GM21717 (cell line): ENCODE results near the gene RAB40C.

ENCODE experiments used
- ATAC-seq: cut with Tn5 transposase; IDR thresholded peaks from one replicate; pipeline ENCODE4 v1.9.1; 2021; ENCODE audit warnings: mild to moderate bottlenecking, moderate library complexity; ENCODE audit not compliant: unreplicated experiment

The RAB40C gene

DNA sequence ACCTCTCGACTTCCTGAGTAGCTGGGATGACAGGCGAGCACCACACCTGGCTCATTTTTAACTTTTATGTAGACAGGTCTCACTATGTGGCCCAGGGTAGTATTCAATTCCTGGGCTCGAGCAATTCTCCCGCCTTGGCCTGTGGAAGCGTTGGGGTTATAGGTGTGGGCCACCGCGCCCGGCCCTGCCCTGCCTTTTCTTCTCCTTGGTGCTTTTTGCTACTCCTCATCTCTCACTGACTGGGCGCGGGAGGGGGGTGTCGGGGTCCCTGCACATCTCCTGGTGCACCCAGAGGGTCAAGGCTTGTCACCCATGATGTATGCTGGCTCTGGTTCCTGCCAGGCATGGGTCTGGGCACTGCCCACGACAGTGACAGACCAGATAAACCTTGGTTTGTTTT, 54.7 kb downstream of the RAB40C start:
- ATAC-seq, result no peak

DNA sequence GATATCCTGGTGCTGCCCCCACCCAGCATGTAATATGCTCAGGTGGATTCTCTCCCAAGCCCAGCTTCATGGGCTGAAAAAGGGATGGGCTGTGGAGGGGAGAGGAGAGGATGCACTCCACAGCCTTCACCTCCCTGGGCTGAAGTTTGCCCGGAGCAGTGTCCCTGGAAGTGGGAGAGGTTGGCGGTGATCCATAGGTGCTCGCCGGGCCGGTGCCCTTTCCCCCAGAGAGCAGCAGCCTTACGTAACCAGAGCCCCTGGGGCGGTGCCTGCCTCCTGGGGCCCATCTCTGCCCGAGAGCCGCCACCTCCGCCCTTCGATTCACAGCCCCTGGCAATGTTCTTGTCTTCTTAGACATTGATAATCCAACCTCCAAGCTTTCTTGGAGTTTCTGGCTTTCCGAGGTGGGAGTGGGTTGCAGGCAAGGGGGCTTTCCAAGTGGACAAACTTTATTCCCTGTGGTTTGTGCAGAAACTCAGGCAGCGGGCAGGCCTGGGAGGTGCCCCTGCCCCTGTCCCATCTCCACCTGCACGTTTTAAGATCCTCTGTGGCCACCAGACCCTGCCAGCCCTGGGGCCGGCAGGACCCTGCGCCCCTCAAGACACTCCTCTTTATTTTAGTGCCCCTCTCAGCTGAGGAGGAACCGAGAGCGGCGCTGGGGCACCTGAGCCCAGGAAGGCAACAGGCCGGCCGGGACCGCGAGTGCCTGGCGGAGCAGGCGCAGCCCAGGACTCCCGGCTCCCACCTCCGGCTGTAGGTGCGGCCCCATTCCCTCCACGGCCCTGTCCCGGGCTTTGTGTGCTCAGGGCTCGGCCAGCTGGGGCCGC, 56.2 kb downstream of the RAB40C start:
- no peak for ATAC-seq

DNA sequence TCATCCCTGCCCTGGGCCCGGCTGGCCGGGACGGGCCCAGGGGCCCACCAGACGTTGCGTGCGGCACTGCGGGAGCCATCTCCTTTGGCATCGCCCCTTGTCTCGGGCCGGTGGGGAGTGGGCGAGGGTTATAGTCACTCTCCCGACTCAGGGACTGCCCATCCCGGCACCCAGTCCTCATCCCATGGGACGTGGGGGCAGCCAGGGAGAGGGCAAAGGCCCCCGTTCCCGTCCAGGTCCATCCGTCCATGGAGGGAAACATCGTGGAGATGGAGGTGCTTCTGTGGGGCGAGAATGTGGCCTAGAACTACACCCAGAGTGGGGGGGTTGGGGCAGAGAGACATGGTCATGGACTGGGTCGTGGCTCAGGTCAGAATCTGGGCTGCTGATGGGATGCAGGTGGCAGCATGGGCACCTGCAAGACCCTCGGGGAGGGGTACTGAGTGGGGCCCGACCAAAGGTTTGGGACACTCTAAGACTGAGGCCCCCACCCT, 56.9 kb downstream of the RAB40C start:
- no peak for ATAC-seq

DNA sequence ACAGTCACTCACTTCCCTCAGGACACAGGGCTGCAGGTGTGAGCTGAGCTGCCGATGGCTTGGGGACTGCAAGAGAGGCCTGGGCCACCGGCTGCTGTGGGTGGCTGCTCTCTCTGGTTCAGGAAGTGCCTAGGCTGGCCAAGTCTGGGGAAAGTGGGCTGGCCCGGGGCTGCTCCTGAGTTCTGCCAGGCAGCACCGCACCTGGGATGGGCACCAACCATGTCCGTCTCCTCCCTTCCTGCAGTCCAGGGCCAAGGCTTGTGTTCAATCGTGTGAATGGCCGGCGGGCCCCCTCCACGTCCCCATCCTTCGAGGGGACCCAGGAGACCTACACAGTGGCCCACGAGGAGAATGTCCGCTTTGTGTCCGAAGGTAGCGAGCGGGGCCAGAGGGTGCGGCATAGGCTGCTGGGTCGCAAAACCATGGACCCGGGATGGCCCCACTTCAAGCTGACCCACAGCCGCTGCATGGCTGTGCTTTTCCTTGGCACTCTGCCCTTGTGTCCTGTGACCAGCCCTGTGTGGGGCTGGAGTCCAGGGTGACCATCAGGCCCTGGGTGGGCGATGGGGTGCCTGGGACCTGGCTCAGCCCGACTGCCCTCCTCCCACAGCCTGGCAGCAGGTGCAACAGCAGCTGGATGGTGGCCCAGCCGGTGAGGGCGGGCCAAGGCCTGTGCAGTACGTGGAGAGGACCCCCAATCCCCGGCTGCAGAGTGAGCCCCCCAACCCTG, 57.5 kb downstream of the RAB40C start:
- ATAC-seq, result no peak

DNA sequence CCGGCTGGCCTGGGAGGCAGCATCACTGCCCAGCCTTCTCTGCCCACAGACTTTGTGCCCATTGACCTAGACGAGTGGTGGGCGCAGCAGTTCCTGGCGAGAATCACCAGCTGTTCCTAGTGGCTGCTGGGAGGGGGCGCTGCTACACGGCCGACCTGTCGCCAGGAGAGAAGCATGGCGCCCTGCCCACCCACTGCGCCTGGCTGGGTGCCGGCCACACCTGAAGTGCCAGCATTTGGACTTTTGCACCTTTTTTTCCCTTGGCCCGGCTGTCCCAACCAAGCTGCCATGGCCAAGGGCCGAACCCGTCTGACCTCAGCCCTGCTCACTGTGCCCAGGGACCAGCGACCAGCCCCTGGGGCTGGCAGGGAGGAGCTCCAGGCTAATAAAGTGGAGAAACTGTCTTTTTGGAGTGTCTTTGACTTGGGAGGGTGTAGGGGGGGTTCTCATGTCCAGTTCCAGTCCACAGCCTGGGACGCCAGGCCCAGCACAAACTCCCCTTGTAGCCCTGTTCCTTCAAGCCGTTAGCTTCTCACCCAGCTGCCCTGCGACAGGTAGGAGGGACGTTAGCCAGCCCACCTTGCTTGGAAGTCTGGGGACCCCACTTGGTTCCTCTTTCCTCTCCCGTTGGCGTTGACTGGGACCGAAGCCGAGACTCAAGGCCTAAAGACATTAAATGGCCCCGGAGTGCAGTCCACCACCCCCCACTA, 58.4 kb downstream of the RAB40C start:
- no peak for ATAC-seq

DNA sequence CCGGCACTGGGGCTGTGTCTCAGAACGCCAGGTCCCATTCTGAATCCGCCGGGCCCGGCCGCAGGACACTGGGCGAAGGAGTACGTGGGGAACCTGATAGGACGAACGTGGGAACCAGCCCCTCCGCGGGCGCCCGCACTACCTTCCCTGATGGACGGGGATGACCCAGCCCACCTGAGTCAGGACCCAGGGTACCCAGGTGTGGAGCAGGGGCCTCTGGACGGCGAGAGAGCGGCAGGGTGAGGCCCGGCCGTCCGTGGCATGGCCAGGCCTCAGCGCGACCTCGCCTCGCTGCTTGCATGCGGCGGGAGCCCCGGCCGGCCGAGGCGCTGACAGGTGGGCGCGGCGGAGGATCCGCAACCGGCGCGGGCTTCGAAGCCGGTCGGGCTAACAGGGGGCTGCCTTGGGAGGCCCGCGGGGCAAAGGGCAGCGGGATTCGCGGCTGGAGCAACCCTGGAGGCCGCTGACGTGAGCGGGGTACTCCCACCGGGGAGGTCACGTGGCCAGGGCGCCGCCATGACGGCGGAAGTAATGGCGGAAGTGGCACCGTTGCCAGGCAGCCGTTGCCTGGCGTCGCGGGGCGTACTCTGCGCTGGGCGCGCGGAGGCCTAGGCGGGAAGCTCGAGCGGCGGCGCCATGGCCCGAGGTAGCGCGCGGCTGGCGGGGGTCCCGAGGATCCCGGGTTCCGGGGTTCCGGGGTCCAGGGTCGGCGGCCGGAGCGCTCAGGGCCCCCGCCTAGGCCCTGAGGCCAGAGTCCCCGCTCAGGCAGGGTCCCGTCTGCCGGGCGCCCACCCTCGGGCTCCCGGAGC, 59.1 kb downstream of the RAB40C start, which contains the start of gene WDR90:
Gene WDR90 (plus strand): TSS at position 585 of the 809 bp plus-strand sequence. CDS start 52 bp downstream, at position 637.
- ATAC-seq, result peak; percentile 51

DNA sequence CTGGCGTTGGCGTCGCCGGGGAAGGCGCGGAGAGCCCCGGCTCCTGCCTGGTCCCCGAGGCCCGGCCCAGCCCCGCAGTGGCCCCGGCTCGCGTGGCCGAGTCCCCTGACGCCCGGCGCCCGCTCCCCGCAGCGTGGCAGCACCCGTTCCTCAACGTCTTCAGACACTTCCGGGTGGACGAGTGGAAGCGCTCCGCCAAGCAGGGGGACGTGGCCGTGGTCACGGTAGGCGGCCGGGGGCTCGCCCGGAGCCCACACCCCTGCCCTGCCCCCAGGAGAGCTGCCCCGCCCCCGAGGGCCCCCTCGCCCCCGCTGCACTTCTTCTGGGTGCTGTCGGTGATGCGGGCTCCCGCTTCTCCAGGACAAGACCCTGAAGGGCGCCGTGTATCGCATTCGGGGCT, 59.8 kb downstream of the RAB40C start:
- ATAC-seq, result no peak

DNA sequence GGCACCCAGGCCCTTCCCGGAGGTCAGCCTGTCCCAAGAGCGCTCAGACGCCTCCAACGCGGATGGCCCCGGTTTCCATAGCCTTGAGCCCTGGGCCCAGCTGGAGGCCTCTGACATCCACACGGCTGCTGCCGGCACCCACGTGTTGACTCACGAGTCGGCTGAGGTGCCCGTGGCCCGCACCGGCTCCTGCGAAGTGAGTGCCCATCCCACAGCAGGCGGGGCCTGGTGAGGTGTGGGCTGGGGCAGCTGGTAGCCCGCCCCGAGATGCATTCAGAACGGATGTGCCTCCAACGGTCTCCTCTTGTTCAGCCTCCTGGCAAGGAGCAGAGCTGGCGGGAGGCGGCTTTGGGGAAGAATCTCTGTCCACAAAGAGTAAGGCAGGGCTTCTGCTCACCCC, 62.0 kb downstream of the RAB40C start:
- ATAC-seq, result no peak

DNA sequence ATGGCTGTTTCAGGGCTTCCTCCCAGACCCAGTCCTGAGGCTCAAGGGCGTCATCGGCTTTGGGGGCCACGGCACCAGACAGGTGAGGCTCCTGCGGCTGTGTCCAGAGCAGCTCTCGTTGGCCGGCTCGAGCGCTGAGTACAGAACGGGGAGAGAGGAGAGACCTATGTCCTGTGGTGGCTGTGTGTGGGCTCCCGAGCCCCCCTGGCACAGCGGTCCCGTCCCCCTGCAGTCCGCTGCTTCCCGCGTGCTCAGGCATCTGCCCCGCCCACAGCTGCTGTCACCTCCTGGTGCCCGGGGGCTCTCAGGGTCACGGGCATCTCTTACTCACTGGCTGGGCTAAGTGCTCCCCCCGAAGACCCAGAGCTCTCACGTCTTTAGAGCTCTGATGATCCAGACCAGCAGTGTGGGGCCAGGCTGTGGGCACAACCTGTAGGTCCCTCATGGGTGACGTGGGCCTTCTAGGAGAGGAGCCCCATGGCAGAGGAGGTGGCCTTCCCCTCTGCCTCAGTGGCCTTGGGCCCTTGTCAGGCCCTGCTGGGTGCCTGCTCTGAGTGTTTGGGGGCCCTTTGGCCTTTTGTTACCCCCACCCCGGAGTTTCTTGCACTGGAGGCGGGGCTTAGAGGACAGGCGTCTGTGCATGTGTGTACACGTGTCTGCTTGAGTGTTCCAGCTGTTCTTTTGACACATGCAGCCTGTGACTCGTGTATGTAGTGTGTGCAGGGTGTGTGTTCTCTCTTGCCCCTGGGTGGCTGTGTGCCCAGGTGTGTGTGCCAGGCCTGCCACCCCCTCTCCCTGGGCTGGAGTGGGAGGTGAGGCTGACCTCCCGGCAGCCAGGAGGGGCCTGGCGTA, 62.8 kb downstream of the RAB40C start:
- ATAC-seq, result no peak

DNA sequence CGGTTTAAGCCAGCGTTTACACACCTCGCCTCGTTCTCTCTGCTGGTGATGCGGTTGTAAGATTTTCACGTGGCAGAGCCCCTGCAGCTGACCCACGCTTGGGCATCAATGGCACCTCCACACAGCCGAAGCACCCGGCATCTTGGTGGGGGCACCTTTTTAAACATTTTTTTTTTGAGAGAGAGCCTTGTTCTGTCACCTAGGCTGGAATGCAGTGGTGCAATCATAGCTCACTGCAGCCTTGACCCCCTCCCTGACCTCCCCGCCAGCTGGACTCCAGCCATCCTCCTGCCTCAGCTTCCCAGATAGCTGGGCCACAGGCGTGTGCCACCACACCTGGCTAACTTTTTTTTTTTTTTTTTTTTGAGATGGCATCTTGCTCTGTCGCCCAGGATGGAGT, 64.2 kb downstream of the RAB40C start:
- no peak for ATAC-seq

DNA sequence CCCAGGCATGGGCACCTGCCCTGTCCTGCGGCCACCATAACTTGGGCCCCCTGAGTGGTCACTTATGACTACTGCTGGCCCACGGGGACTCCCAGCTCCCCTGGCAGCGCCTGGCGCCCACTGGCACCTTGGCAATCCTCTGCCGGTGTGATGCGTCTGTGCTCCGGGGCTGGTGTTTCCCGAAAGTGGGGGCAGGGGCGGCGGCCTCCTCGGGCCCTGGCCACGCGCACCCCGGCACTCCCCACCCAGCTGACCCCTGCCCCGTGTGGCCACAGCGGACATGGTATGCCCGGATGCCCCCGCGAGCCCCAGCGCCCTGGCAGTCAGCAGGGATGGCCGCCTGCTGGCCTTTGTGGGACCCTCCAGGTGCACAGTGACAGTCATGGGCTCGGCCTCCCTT, 67.6 kb downstream of the RAB40C start:
- ATAC-seq, result no peak

DNA sequence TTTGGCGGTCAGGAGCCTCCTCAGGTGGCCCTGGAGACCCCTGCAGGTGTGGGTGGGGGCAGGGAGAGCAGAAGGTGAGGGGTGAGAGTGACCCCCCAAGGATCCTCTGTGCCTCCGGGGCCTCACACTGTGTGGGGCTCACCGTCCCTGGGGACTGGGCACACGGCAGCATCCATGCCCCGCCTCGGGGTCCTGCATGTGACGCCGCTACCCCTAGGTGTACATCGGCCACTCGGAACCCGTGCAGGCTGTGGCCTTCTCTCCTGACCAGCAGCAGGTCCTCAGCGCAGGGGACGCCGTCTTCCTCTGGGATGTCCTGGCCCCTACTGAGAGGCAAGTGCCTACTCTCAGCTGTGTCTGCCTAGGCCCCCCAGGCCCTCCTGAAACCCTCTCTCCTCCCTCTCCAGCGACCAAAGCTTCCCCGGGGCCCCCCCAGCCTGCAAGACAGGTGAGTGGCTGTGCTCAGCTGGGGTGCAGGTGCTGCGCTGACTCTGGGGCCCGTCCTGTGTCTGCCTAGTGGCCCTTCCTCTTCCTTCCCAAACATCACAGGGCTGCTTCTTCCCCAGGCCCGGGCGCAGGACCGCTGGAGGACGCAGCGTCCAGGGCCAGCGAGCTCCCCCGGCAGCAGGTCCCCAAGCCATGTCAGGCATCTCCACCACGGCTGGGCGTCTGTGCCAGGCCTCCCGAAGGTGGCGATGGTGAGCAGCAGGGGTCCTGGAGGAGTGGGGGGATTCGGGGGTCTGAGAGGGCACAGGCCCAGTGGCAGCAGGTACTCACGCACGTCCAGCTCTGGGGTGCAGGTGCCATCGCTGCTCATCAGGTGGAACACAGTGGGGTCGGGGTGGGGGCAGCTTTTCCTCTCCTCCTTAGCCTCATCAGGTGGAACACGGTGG, 69.1 kb downstream of the RAB40C start:
- ATAC-seq, result no peak

DNA sequence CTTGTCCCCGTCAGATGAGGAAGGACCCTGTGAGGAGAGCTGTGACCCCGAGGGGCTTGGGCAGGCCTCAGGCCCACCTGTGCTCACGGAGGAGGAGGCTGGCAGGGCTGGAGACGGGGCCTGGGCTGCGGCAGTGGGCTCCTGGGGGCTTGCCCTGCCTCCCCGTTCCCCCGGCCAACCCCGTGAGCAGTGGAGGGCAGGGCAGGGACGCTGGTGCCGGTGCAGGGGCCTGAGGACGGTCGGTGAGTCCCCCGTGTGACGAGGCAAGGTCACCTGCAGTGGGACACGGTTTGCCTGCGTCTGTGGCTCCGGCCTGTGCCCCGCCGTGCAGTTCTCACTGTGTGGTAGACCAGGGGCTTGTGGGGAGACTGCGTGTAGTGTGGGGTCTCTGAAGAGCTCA, 69.8 kb downstream of the RAB40C start:
- ATAC-seq, result no peak

DNA sequence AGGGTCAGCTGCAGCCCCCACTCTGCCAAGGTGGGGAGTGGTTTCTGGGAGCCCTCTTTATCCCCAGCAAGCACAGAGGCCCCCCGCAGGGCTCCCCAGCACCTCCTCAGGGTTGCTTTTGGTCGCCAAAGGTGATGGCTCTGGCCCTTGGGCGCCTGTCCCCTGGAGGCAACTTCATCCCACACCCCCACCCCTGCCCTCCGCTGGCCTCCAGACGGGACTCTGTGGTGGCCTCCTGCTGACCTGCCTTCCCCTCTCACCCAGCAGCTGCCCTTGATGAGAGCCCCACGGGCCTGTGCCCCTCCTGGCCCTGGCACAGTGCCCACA, 70.2 kb downstream of the RAB40C start:
- no peak for ATAC-seq

DNA sequence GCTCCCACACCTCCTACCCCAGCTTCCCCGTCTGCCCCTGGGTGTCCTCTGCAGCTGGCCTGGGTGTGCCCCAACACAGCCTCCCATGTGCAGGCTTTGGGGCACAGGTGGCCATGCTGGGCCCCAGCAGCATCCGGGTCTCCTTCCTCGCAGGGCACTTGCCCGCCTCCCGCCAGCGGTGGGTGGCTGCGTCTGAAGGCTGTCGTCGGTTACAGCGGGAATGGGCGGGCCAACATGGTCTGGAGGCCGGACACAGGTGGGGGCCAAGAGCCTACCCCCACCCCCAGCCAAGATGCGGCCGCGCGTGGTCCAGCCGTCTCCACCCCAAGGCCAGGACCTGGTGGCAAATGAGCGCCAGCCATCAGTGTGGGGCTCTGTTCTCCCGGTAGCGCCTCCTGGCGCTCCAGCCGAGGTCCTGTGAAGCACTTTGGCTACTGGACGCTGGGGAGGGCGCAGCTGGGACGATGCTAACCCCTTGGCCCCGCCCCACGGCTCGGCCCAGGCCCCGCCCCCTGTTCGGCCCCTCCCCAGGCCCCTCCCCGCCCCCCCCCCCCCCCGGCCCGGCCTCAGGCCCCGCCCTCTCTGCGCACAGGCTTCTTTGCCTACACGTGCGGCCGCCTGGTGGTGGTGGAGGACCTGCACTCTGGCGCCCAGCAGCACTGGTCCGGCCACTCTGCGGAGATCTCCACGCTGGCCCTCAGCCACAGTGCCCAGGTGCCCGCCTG, 70.8 kb downstream of the RAB40C start:
- ATAC-seq, result no peak

DNA sequence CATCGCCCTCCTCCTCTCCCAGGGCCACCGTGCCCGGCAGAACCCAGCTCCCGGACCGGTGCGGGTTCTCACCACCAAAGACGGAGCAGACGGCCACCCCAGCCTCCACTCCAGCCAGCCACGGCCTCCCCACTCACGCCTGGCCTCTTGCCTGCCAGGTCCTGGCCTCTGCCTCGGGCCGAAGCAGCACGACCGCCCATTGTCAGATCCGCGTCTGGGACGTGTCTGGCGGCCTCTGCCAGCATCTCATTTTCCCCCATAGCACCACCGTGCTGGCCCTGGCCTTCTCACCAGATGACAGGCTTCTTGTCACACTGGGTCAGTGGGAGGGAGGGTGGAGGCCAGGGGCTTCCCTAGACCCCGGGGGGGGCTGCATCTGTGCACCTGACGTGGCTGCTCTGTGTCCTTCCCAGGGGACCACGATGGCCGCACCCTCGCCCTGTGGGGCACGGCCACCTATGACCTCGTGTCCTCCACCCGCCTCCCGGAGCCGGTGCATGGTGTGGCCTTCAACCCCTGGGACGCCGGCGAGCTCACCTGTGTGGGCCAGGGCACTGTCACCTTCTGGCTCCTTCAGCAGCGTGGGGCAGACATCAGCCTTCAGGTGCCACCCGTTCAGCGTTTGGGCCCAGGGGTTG, 71.4 kb downstream of the RAB40C start:
- ATAC-seq, result no peak

DNA sequence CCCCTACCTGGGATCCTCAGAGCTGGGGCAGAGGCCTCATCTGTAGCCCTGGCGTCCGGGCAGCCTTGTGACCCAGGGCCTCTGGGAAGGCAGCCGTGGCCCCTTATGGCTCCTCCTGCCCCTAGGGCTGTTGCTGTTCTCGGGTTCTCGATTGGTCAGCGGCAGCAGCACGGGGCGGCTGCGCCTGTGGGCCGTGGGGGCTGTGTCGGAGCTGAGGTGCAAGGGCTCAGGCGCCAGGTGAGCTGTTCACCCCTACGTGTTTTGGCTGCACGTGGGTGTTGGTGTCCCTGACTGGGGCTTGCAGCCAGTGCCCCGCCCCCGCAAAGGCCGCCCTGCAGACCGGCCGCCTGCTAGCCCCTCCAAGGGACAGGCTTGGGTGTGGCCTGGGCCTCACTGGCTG, 72.2 kb downstream of the RAB40C start:
- no peak for ATAC-seq

DNA sequence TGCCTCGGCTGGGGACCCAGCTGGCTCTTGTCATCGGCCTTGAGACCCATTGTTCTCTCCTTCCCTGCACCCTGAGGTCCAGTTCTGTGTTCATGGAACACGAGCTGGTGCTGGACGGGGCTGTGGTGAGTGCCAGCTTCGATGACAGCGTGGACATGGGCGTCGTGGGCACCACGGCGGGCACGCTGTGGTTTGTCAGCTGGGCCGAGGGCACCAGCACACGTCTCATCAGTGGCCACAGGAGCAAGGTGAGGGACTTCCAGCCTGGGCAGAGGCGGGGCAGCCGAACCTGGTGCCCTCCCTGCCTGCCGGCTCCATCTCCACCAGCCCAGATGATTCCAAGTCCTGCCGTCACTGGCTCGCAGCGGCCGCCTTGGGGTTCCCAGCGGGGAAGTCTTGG, 72.7 kb downstream of the RAB40C start:
- ATAC-seq, result no peak
